GM18907 (cell line): ENCODE data around the gene PDLIM4.

Experiments used
- ATAC-seq: cut with Tn5 transposase; IDR thresholded peaks from one replicate; pipeline ENCODE4 v1.9.1; 2021; ENCODE audit warnings: mild to moderate bottlenecking, moderate library complexity; ENCODE audit not compliant: unreplicated experiment

The PDLIM4 gene

GRCh38 chr5:132301344-132302271 is 44.1 kb downstream of the PDLIM4 start:
- no peak for ATAC-seq

DNA sequence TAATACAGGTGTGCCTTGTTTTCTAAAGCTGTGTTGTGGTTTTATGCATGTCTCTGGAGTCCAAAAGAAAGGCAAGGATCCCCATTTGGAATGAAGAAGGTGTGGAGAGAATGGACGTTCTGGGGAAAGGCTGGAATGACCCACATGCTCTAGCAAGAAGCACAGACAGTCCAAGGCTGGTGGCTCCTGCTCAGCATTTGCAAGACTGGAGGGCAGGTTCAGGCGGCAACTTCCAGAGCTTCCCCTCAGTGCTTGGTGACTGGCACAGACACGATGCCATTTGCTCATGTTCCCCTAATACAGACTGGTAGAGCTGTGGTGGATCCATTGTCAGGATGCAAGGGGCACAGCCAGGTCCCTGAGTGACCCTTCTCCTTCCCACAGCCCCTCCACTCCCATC is 44.9 kb downstream of the PDLIM4 start:
- no peak for ATAC-seq

GRCh38 chr5:132303589-132303988 is 46.1 kb downstream of the PDLIM4 start:
- no peak for ATAC-seq

- no peak for ATAC-seq
These were observed 47.9 kb downstream of the PDLIM4 start for GRCh38 chr5:132305420-132305819.

GRCh38 chr5:132308701-132309100 is 51.2 kb downstream of the PDLIM4 start:
- no peak for ATAC-seq

DNA sequence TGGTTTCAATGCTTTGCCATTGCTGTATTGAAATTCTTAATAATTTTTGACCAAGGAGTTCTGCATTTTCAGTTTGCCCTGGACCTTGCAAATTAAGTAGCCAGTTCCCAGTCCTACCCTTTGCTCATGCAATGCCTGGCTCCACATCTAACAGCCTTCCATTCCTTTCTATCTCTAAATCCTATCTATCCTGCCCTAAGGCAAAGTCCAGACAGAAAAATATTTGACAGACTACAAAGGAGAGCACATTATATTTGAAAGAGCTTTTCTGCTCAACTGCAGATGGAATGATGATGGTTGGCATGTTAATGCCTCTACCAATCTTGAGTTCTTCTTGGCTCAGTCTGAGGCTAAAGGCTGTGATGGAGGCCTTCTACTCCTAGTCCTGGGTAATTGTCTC is 52.2 kb downstream of the PDLIM4 start:
- no peak for ATAC-seq

DNA sequence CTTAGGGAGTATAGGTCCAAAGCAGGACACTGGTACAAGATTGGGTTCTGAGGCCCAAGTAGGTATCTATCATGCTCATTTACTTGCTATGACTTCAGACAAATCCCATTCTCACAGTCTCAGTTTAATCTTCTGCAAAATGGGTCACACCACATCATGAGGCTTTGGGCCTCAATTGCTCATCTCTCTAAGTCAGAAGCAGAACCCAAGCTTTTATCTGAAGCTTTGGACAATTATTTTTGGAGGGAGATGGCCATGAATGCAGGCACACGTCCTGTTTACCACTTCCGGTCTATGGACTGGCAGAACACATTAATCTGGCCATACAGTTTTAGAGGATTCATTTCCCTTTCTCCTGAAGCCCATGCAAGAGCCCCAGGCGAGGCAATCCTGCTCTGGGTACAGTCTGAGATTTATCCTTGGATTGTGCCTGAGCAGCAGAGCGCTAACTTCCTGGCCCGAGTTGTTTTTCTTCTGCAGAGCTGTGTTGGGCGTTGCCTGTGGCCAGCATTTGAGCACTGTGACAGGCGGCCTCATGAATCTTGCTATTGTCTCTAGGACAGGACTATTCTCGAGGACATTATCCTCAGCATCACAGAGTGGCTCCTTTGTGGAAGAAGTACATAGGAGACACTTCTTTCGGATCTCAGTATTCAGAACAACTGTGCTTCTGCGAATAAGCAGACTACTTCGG is 52.8 kb downstream of the PDLIM4 start:
- ATAC-seq = no peak

DNA sequence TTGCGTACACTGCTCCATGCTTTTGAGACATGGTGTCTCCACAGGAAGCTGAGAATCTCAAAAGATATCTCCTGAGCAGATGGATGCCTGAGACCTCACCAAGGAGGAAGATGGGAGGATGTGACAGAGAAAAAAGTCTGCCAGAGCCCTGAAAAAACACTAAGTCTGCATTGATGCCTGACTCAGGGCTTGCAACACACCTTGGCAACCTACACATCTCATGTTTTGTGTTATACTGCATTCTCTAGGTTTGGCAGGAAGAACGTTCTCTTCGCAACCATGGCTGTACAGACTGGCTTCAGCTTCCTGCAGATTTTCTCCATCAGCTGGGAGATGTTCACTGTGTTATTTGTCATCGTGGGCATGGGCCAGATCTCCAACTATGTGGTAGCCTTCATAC is 55.9 kb downstream of the PDLIM4 start:
- no peak for ATAC-seq

DNA sequence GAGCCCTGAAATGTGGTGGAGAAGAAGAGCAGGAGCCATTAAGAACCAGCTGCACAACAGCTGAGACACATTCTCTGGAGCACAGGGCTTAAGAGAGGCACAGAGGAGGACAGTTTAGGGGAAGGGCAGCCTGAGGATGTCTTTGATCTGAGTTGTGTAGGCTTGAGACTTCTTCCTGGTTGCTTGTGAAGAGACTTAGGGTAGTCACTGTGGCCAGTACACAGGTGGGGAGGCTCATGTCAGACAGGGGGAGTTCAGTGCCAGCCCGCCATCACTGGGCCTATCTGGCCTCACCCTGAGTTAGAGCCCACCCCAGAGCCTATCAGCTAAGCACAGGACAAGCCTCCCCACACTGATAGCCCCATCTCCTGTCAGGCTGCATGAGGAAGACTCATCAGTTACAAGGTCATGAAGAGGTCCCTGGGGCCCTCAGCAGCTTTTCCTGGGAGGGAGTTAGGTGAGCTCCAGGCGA is 56.5 kb downstream of the PDLIM4 start:
- ATAC-seq = no peak

DNA sequence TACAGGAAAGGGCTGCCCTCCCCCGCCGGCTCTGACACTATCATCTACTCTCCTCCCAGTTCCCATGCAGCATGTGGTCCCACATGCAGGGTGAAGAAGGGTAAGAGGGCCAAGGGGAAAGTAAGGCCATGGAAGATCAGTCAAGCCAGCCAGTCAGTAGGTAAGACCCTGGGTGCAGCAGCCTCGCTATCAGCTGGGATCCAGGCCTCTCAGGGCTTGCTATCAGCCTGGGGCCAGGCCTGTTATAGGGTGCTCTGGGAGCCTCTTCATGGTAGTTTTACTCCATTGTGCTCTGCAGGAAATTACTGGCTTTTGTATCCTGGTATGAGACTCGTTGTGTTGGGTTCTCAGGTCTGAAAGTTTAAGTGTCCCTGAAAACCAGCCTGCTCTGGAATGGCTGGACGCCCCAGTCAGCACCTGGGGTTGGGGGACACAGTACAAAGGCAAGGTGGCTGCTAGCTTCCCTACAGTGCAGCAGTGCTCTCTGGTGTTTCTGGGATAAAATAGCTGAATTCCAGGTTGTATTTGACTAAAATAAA is 58.1 kb downstream of the PDLIM4 start:
- ATAC-seq = no peak

DNA sequence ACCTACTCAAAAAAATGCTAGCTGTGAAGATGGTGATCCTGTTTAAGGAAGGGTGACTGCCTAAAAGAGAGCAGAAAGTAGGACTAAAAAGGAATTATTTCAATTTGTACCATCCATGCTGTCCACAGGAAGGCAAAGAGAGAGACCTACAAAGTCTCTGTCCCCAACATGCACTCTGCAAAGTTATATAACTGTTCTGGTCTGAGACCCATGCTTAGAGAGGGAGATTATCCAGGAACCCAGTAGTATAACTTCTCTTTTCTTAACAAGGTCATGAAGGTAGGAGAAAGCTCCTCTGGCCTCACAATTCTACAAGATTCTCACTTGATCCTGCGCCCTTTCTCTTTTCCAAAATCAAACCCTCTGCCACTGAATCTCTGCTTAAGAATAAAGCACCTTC is 62.5 kb downstream of the PDLIM4 start:
- ATAC-seq = no peak

GRCh38 chr5:132321109-132321721 is 63.7 kb downstream of the PDLIM4 start:
- no peak for ATAC-seq

DNA sequence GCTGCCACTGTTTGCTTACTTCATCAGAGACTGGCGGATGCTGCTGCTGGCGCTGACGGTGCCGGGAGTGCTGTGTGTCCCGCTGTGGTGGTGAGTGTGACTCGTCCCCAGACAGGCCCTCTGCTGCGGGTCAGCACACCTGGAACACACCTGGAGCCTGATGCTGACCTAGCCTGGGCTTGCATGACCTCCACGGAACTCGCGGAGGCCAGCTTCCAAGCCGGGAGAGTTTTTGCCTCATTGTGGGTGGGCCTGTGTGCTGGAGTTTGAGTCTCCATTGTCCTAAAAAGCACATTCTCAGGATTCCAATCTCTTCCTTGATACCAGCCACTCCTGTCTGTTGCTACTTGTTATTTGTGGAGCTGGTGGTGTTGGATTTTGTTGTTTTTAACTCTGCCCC is 64.8 kb downstream of the PDLIM4 start:
- no peak for ATAC-seq
